HG03280 (cell line): ENCODE results near the gene TRIM4.
"Not testable (repeated sequence)": the region's sequence is repeated elsewhere in the genome, so short reads cannot be mapped to it uniquely, and the experiment has no call there.

Experiments used
- ATAC-seq: cut with Tn5 transposase; IDR thresholded peaks from one replicate; pipeline ENCODE4 v1.9.1; 2021; ENCODE audit warnings: mild to moderate bottlenecking, moderate library complexity; ENCODE audit not compliant: unreplicated experiment

TRIM4 gene

GRCh38 chr7:99923200-99923599 lies 3.9 kb upstream of the TRIM4 start:
- no peak for ATAC-seq

GRCh38 chr7:99920149-99920548 lies 819 bp upstream of the TRIM4 start:
- ATAC-seq = no peak

- no peak for ATAC-seq
These were observed 433 bp upstream of the TRIM4 start for GRCh38 chr7:99919814-99920112.

- ATAC-seq = no peak
These were observed 8.4 kb downstream of the TRIM4 start for GRCh38 chr7:99910976-99911375.

GRCh38 chr7:99901581-99901980 lies 17.7 kb downstream of the TRIM4 start:
- ATAC-seq = no peak

GRCh38 chr7:99899830-99900519 lies 19.4 kb downstream of the TRIM4 start:
- ATAC-seq = no peak

- no peak for ATAC-seq
These were observed 20.5 kb downstream of the TRIM4 start for GRCh38 chr7:99898836-99899235.

GRCh38 chr7:99898023-99898357 lies 21.3 kb downstream of the TRIM4 start:
- ATAC-seq = no peak

- ATAC-seq = no peak
These were observed 21.9 kb downstream of the TRIM4 start for GRCh38 chr7:99897322-99898022.

GRCh38 chr7:99894738-99895137 lies 24.6 kb downstream of the TRIM4 start:
- ATAC-seq = no peak

GRCh38 chr7:99893280-99893679 lies 26.1 kb downstream of the TRIM4 start:
- no peak for ATAC-seq

GRCh38 chr7:99890348-99890747 lies 29.0 kb downstream of the TRIM4 start:
- ATAC-seq = not testable (repeated sequence)

GRCh38 chr7:99888366-99888765 lies 31.0 kb downstream of the TRIM4 start:
- ATAC-seq = not testable (repeated sequence)

GRCh38 chr7:99881370-99881769 lies 38.0 kb downstream of the TRIM4 start:
- no peak for ATAC-seq

GRCh38 chr7:99876933-99877332 lies 42.4 kb downstream of the TRIM4 start, which contains the start of gene OR2AE1:
OR2AE1 (minus strand) TSS chr7:99877033; CDS start chr7:99877033, 0 bp downstream.
- ATAC-seq = no peak

- no peak for ATAC-seq
These were observed 42.8 kb downstream of the TRIM4 start for GRCh38 chr7:99876491-99876890.

GRCh38 chr7:99868246-99868645 lies 51.1 kb downstream of the TRIM4 start:
- ATAC-seq = no peak

GRCh38 chr7:99867477-99867876 lies 51.9 kb downstream of the TRIM4 start:
- ATAC-seq = not testable (repeated sequence)

GRCh38 chr7:99863847-99864440 lies 55.4 kb downstream of the TRIM4 start:
- no peak for ATAC-seq

- no peak for ATAC-seq
These were observed 58.8 kb downstream of the TRIM4 start for GRCh38 chr7:99860281-99861127.

GRCh38 chr7:99855236-99855635 lies 64.1 kb downstream of the TRIM4 start:
- ATAC-seq = no peak
